ENCODE results near the gene CHRNA9.

CHRNA9 gene

DNA sequence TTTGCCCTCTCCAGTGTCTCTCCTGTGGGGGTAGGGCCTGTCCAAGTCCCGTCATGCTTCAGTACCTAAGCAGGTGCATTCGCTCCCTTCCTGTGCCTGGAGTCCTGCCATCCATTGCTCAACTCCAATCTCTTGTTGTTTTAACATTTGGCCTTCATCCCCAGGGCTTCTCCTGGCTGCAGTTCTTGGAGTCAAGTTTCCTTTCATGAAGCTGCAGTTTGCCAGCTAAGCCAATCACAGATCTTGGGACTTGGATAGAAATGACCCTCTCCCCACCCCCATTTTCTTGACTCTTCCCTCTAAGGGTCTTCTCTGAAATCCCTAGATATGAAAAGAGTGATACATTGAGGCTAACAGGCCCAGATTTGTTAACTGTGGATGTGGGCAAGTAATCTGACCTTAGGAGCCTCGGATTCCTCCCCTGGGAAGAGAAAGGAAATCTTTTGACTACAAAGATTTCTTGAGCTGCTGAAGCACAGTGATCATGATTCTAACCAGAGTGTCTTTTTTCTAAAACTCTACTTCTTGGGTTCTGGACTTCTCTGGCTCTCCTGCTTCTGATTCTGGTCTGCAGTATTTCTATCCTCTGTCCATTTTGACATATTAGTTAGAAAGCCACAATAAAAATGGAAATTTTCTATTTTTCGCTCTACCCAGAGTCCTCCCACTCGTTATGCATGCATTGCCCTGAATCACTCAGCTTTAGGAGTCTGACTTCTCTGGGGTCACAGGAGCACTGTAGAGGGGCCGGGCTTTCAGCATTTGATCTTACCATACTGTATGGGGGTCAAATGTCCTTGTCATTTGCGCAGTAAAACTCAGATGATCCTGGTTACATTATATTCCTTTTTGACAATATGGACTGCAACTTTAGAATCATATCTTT, 61.0 kb downstream of the CHRNA9 start:
- Histone ChIP-seq H3K23ac (ENCODE audit: low read length in 2 of 2) (no peak overlapping the region), H2BK12ac (ENCODE audit: low read length in 2 of 2) (no peak overlapping the region), H3K4me3 (ENCODE audit: insufficient read depth in 1 of 2, low read depth in 1 of 2, low read length in 2 of 2) (no peak overlapping the region), H2AFZ (ENCODE audit: low read depth, low read length) (no peak overlapping the region), H3K4me1 (ENCODE audit: control insufficient read depth, insufficient read depth, low read depth, low read length) (peaks cover 9% of the 10 kb centered on the region), H2BK5ac (ENCODE audit: low read depth, low read length, poor library complexity, severe bottlenecking) (no peak overlapping the region), H3K9me3 (ENCODE audit: control insufficient read depth, low read length) (no peaks in the 10 kb centered on the region), H3K18ac (ENCODE audit: low read depth in 1 of 2, low read length in 2 of 2) (no peak overlapping the region), H3K4me2 (ENCODE audit: low read length, poor library complexity, severe bottlenecking) (no peak overlapping the region), H3K4ac (ENCODE audit: low read depth in 1 of 2, low read length in 2 of 2) (no peak overlapping the region), H3K36me3 (ENCODE audit: control insufficient read depth in 1 of 2, insufficient read depth in 2 of 2, low read depth in 1 of 2, low read length in 2 of 2) (no peaks in the 10 kb centered on the region), H2BK15ac (ENCODE audit: low read depth, poor library complexity, severe bottlenecking) (no peak overlapping the region), H2BK120ac (ENCODE audit: low read depth, low read length) (no peak overlapping the region), H3K79me1 (replicated peaks; ENCODE audit: low read length, poor library complexity, severe bottlenecking) (no peaks in the 10 kb centered on the region), H3K9ac (ENCODE audit: low read length) (no peak overlapping the region), H2AK5ac (ENCODE audit: low read length, severe bottlenecking) (no peak overlapping the region), H3K27ac (ENCODE audit: low read length, poor library complexity, severe bottlenecking) (peak overlapping the region; percentile 51), H3K27me3 (ENCODE audit: control insufficient read depth in 1 of 2, insufficient read depth in 1 of 2, low read length in 2 of 2) (peaks cover 0 to 16% of the 10 kb centered on the region in 2 experiments), H4K8ac (ENCODE audit: low read length) (no peak overlapping the region), H4K91ac (ENCODE audit: low read length) (no peak overlapping the region), H3K14ac (ENCODE audit: low read length in 2 of 2) (no peak overlapping the region)
- WGBS, result 63% methylated on average over 6 of the region's 7 CpGs
- DNase-seq, result no peak

DNA sequence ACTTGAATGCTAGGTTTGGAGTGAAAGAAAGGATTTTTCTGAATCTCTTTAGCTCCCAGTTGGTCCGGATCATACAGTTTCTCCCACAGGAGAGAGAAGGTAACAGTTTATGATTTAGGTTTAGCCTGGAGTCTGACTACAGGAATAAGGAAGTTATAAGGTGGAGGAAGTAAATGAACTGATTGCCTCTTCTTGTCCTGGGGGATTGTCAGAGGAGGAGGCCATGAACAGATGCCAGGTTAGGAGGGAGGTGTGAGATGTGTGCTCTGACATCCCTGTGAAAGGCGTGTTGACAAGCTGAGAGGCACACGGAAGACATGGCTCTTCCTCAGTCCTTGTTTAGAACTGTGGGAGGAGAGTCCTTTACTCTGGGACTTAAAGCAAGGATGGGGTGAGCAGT, 64.4 kb downstream of the CHRNA9 start:
- Histone ChIP-seq H2BK120ac (ENCODE audit: low read depth, low read length) (no peak overlapping the region), H3K18ac (ENCODE audit: low read depth in 1 of 2, low read length in 2 of 2) (no peak overlapping the region), H2BK15ac (ENCODE audit: low read depth, poor library complexity, severe bottlenecking) (no peak overlapping the region), H3K36me3 (ENCODE audit: control insufficient read depth in 1 of 2, insufficient read depth in 2 of 2, low read depth in 1 of 2, low read length in 2 of 2) (no peaks in the 10 kb centered on the region), H3K4ac (ENCODE audit: low read depth in 1 of 2, low read length in 2 of 2) (no peak overlapping the region), H3K79me1 (replicated peaks; ENCODE audit: low read length, poor library complexity, severe bottlenecking) (no peaks in the 10 kb centered on the region), H3K27me3 (ENCODE audit: control insufficient read depth in 1 of 2, insufficient read depth in 1 of 2, low read length in 2 of 2) (peaks cover 0 to 13% of the 10 kb centered on the region in 2 experiments), H2AFZ (ENCODE audit: low read depth, low read length) (no peak overlapping the region), H3K9ac (ENCODE audit: low read length) (no peak overlapping the region), H3K4me2 (ENCODE audit: low read length, poor library complexity, severe bottlenecking) (no peak overlapping the region), H2AK5ac (ENCODE audit: low read length, severe bottlenecking) (no peak overlapping the region), H3K4me3 (ENCODE audit: insufficient read depth in 1 of 2, low read depth in 1 of 2, low read length in 2 of 2) (no peak overlapping the region), H3K27ac (ENCODE audit: low read length, poor library complexity, severe bottlenecking) (no peak overlapping the region), H3K14ac (ENCODE audit: low read length in 2 of 2) (no peak overlapping the region), H3K9me3 (ENCODE audit: control insufficient read depth, low read length) (no peaks in the 10 kb centered on the region), H4K91ac (ENCODE audit: low read length) (no peak overlapping the region), H3K23ac (ENCODE audit: low read length in 2 of 2) (no peak overlapping the region), H3K4me1 (ENCODE audit: control insufficient read depth, insufficient read depth, low read depth, low read length) (peaks cover 9% of the 10 kb centered on the region), H2BK5ac (ENCODE audit: low read depth, low read length, poor library complexity, severe bottlenecking) (no peak overlapping the region), H4K8ac (ENCODE audit: low read length) (no peak overlapping the region), H2BK12ac (ENCODE audit: low read length in 2 of 2) (no peak overlapping the region)
- no peak for DNase-seq
- 96% methylated on average over 3 of the region's 3 CpGs for WGBS

DNA sequence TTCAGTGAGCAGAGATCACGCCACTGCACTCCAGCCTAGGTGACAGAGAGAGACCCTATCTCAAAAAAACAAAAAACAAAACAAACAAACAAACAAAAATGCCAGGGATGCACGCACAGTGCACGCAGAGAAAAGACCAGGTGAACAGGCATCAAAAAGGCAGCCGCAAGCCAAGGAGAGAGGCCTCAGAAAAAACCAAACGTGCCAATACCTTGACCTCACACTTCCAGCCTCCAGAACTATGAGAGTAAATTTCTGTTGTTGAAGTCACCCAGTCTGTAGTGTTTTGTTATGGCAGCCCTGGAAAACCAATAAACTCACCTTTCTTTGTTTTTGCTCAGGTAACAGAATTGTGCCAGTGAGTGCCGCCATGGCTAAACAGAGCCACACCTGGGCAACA, 66.0 kb downstream of the CHRNA9 start:
- Histone ChIP-seq H4K91ac (ENCODE audit: low read length) (no peak overlapping the region), H4K8ac (ENCODE audit: low read length) (no peak overlapping the region), H2AK5ac (ENCODE audit: low read length, severe bottlenecking) (no peak overlapping the region), H3K14ac (ENCODE audit: low read length in 2 of 2) (no peak overlapping the region), H2BK12ac (ENCODE audit: low read length in 2 of 2) (no peak overlapping the region), H3K4ac (ENCODE audit: low read depth in 1 of 2, low read length in 2 of 2) (no peak overlapping the region), H3K4me1 (ENCODE audit: control insufficient read depth, insufficient read depth, low read depth, low read length) (peaks cover 3% of the 10 kb centered on the region), H3K79me1 (replicated peaks; ENCODE audit: low read length, poor library complexity, severe bottlenecking) (no peaks in the 10 kb centered on the region), H3K4me3 (ENCODE audit: insufficient read depth in 1 of 2, low read depth in 1 of 2, low read length in 2 of 2) (no peak overlapping the region), H3K4me2 (ENCODE audit: low read length, poor library complexity, severe bottlenecking) (no peak overlapping the region), H3K27ac (ENCODE audit: low read length, poor library complexity, severe bottlenecking) (no peak overlapping the region), H2AFZ (ENCODE audit: low read depth, low read length) (no peak overlapping the region), H3K9me3 (ENCODE audit: control insufficient read depth, low read length) (no peaks in the 10 kb centered on the region), H3K18ac (ENCODE audit: low read depth in 1 of 2, low read length in 2 of 2) (no peak overlapping the region), H3K9ac (ENCODE audit: low read length) (no peak overlapping the region), H2BK15ac (ENCODE audit: low read depth, poor library complexity, severe bottlenecking) (no peak overlapping the region), H3K36me3 (ENCODE audit: control insufficient read depth in 1 of 2, insufficient read depth in 2 of 2, low read depth in 1 of 2, low read length in 2 of 2) (no peaks in the 10 kb centered on the region), H3K27me3 (ENCODE audit: control insufficient read depth in 1 of 2, insufficient read depth in 1 of 2, low read length in 2 of 2) (peaks cover 0 to 7% of the 10 kb centered on the region in 2 experiments), H3K23ac (ENCODE audit: low read length in 2 of 2) (no peak overlapping the region), H2BK120ac (ENCODE audit: low read depth, low read length) (no peak overlapping the region), H2BK5ac (ENCODE audit: low read depth, low read length, poor library complexity, severe bottlenecking) (no peak overlapping the region)
- no peak for DNase-seq
- WGBS, result 96% methylated on average over 3 of the region's 6 CpGs

DNA sequence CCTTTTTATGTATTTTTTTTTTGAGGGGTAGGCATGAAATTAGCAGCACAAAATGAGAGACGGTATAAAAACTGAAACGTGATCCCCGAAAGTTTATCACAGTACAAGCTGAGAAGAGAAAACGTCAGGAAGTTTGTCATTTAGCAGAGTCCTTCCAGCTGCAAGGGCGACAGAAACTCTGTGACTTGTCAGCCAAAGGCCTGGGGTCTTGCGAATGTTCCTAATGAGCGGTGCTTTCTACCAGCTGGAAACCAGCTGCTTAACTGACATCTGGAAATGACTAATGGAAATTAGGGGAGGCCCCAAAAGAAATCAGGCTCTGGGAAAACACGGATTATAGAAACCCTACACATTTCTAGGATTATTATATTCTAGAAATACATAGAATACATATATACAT, 66.5 kb downstream of the CHRNA9 start:
- WGBS, result 41% methylated on average over 7 of the region's 8 CpGs
- Histone ChIP-seq H3K9ac (ENCODE audit: low read length) (no peak overlapping the region), H2BK12ac (ENCODE audit: low read length in 2 of 2) (no peak overlapping the region), H3K36me3 (ENCODE audit: control insufficient read depth in 1 of 2, insufficient read depth in 2 of 2, low read depth in 1 of 2, low read length in 2 of 2) (no peaks in the 10 kb centered on the region), H2BK15ac (ENCODE audit: low read depth, poor library complexity, severe bottlenecking) (no peak overlapping the region), H4K91ac (ENCODE audit: low read length) (no peak overlapping the region), H2AFZ (ENCODE audit: low read depth, low read length) (no peak overlapping the region), H3K27ac (ENCODE audit: low read length, poor library complexity, severe bottlenecking) (no peak overlapping the region), H3K4me2 (ENCODE audit: low read length, poor library complexity, severe bottlenecking) (no peak overlapping the region), H3K4me1 (ENCODE audit: control insufficient read depth, insufficient read depth, low read depth, low read length) (peaks cover 1% of the 10 kb centered on the region), H2BK5ac (ENCODE audit: low read depth, low read length, poor library complexity, severe bottlenecking) (no peak overlapping the region), H3K9me3 (ENCODE audit: control insufficient read depth, low read length) (no peaks in the 10 kb centered on the region), H3K27me3 (ENCODE audit: control insufficient read depth in 1 of 2, insufficient read depth in 1 of 2, low read length in 2 of 2) (peaks cover 0 to 7% of the 10 kb centered on the region in 2 experiments), H4K8ac (ENCODE audit: low read length) (no peak overlapping the region), H3K23ac (ENCODE audit: low read length in 2 of 2) (no peak overlapping the region), H2BK120ac (ENCODE audit: low read depth, low read length) (no peak overlapping the region), H3K79me1 (replicated peaks; ENCODE audit: low read length, poor library complexity, severe bottlenecking) (no peaks in the 10 kb centered on the region), H3K4me3 (ENCODE audit: insufficient read depth in 1 of 2, low read depth in 1 of 2, low read length in 2 of 2) (no peak overlapping the region), H3K4ac (ENCODE audit: low read depth in 1 of 2, low read length in 2 of 2) (no peak overlapping the region), H3K14ac (ENCODE audit: low read length in 2 of 2) (no peak overlapping the region), H3K18ac (ENCODE audit: low read depth in 1 of 2, low read length in 2 of 2) (no peak overlapping the region), H2AK5ac (ENCODE audit: low read length, severe bottlenecking) (no peak overlapping the region)
- peak; percentile 41 for DNase-seq

All from mesenchymal stem cell (in vitro differentiated cells and primary cell).